Measurements from ENCODE around the gene TTC3. TPM values are rescaled to one million over a fixed set of nuclear protein-coding genes. Genes with fewer than 3 reads are reported as not detected.

The TTC3 gene
- total and polyA plus RNA-seq, 2 of the 13 experiments (the other 11 are each of a cell fraction or from before 2014, with no cell fraction given) = 55.7 to 108 TPM

- TF ChIP-seq ZNF407 (CRISPR knock-in tag; IDR thresholded peaks at IDR 0.05; ENCODE audit: not compliant biosample characterization) = peak; percentile 39
- TF ChIP-seq ZBTB14 (CRISPR knock-in tag; IDR thresholded peaks at IDR 0.05) = peak; percentile 83
- TF ChIP-seq RXRA (CRISPR knock-in tag; IDR thresholded peaks at IDR 0.05) = 0 out of 2 replicates have a peak, but pooled peaks have one; percentile 10
- peak; percentile 76 for TF ChIP-seq KAT7 (CRISPR knock-in tag; IDR thresholded peaks at IDR 0.05; ENCODE audit: borderline replicate concordance)
- peak; percentile 86 for TF ChIP-seq ZNF772 (CRISPR knock-in tag; IDR thresholded peaks at IDR 0.05)
- peak; percentile 53; the same call in 1 of the 2 replicates for TF ChIP-seq ZNF556 (CRISPR knock-in tag; IDR thresholded peaks at IDR 0.05; ENCODE audit: borderline replicate concordance)
- no peak for TF ChIP-seq U2AF2 (IDR thresholded peaks at IDR 0.05; ENCODE audit: low read depth, low read length)
- TF ChIP-seq RBFOX2 (IDR thresholded peaks at IDR 0.05; ENCODE audit: low read depth, low read length) = peak; percentile 52
- TF ChIP-seq PAXIP1 (CRISPR knock-in tag; conservative IDR thresholded peaks at IDR 0.05) = 0 out of 2 replicates have a peak, but pooled peaks have one; percentile 5
- TF ChIP-seq EED (CRISPR knock-in tag; IDR thresholded peaks at IDR 0.05) = peak; percentile 77; the same call in 1 of the 2 replicates
- TF ChIP-seq ZBTB39 (CRISPR knock-in tag; IDR thresholded peaks at IDR 0.05) = peak; percentile 90
- peak; percentile 80; the same call in 1 of the 2 replicates for TF ChIP-seq ZNF274 (CRISPR knock-in tag; IDR thresholded peaks at IDR 0.05)
These were observed 553 bp downstream of the TTC3 start (continued) for GRCh38 chr21:37073417-37074196.

Data from HepG2 (cell line).